Measurements from ENCODE around the gene BZW2. TPM values are rescaled to one million over a fixed set of nuclear protein-coding genes. Genes with fewer than 3 reads are reported as not detected.

BZW2 gene
- polyA plus RNA-seq (ENCODE audit: insufficient read length in 3 of 3): 10 to 100 TPM; 79.1 to 82.1 (median 79.3) TPM

DNA sequence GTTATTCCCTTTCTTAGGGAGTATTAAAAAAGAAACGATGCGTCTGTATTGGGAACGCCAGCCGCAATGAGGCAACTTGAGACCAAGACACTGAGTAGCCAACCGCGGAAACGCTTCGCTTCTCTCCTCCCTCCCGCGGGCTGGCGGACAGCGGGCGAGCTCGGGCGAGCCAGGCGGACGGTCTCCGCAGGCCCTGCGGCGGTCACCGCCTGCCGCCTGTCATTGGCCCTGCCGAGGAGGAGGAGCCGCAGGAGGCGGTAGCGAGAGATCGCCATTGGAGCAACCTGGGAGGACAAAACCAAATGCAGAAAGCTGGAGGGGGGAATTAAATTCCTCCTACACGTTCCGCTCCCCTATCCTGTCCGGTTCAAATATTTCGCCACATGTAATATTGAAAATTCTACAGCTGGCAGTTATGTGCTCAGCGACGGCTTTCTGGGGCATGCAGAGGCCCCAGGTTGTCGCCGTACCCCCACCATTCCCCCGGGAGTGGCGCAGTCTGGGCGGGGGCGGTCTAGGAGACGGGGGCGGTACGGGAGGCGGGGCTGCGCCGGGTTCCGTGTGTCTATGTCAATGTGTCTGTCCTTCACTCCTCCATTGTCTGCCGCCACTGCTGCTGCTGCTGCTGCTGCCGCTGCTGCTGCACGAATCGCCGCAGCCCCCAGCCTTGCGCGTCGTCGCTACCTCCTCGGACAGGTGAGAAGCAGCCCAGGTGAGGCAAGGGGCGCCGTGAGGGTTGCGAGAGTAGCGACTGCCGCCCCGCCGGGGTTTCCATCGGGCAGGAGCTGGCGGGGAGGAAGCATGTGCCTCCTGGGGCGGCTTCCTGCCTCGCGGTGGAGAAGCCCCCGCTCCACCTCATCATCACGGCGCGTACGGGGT lies at the start of gene BZW2, which contains the start of gene ANKMY2:
TSS of gene BZW2 (plus strand) at position 589 of the 879 bp plus-strand sequence. CDS start 19,263 bp downstream, outside the sequence.
TSS of gene ANKMY2 (minus strand) at position 162 of the 879 bp plus-strand sequence. CDS start 181 bp downstream, outside the sequence.
- DNase-seq (ENCODE audit: low read depth in 3 of 3, low spot score in 2 of 3): peak; percentile 89 to 93 (median 89)

DNA sequence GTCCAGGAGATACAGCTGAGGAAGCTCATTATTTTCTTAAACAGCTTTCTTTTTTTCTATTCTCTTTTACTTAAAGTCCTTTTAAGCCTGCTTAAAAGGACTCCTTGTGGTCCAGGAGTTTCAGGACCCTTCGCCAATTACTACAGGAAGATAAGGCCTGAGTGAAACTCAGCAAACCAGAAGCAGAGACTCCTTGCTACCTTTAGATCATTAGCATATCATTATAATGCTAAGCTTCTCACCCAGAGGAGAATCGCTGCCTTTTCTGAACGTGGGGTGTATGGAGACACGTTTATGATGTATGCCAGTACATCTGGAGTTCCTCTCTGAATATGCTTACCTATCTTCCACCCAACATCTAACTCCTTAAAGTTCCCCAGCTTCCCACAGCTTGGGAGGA lies 48.0 kb upstream of the BZW2 start:
- DNase-seq (ENCODE audit: low read depth in 3 of 3, low spot score in 2 of 3): no peak

DNA sequence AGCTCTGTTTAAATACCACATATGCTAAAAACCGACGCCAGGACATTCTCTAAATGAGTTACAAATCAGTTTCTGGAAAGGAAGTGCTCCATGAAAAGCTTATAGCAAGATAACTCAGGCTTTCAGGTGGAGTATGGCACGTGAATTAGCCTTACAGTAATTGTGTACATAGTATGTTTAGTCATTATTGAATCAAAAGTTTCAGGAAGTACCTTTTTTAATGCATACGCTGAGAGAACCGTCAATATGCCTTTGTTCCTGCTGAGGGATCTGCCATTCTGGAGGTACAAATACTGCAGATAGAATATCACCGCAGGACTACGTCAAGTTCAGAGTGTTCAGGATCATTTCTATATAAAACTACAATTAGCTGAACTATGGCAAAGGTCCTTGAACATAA lies 46.1 kb upstream of the BZW2 start:
- DNase-seq (ENCODE audit: low read depth in 3 of 3, low spot score in 2 of 3): no peak

DNA sequence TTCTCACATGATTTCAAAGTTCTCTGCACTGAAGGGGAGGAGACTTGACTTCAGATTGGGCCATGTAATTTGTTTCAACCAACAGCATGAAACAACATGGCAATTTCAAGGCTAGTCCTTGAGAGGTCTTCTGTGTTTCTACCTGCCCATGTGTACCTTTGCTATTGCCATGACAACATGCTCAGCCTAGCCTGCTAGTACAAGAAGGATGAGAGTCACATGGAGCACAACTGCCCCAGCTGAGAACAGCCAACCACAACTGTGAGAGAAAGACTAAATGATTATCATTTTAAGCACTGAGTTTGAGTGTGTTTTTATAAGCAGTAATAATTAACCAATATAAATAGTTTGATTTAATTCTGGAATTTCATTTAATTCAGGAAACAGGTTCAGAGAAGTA lies 42.3 kb upstream of the BZW2 start:
- no peak for DNase-seq (ENCODE audit: low read depth in 3 of 3, low spot score in 2 of 3)

DNA sequence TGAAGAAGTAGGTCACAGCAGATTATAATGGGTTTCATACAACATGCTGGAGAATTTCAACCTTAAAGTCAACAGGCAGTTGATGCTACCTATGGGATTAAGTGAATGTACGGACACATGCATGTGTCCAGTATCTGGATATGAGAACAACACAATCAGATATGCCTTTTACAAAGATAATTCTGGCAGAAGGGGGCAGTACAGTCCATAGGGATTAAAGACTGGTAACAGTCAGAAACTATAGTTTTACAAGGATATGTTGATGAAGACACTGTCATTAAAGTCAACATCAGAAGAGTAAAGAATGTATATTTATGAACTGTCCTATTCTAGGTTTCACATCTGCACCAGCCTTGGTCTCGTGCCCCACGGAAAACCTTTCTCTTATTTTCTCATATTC lies 41.9 kb upstream of the BZW2 start:
- no peak for DNase-seq (ENCODE audit: low read depth in 3 of 3, low spot score in 2 of 3)

DNA sequence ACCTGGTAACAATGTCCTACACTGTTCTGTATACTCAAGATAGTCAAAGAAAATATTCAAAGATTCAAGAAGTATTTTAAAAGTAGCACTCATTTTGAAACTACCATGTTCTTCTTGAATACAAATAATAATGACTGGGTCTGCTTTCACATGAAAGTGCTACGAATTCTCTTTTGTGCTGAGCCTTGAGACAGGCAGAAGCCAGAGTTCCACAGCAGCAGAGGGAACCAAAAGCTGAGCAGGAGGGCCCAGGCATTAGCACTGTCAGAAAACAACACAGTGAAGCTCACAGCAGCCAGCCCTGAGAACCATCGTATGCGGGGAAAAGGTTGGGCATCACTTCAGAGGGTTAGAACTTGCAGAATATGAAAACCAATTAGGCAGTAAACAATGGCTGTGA lies 39.3 kb upstream of the BZW2 start:
- no peak for DNase-seq (ENCODE audit: low read depth in 3 of 3, low spot score in 2 of 3)

DNA sequence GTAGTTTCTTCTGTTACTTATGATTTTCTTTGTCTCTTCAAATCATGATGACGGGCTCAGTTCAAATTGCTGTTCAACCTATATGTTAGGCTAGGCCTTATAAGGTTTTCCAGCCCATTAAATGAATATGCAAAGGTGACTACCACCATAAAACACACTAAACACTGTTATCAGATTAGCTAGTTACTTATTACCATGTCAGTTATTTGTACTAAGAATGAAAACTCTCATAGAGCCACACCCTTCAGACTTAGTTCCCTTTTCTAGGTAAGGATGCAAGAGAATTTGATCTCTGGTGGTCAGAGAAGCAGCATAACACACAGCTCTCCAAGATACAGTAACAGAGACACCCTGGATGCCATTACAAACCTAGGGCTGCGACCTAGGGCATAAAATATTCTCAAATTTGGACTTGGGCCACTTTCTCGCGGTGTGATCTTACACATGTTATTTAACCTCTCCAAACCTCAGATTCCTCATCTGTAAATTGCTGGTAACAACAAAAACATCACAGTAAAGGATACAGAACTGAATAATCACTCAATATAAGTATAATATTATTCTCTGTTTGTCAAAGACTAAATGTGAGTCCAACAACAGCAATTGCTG lies 36.0 kb upstream of the BZW2 start:
- DNase-seq (ENCODE audit: low read depth in 3 of 3, low spot score in 2 of 3): no peak

DNA sequence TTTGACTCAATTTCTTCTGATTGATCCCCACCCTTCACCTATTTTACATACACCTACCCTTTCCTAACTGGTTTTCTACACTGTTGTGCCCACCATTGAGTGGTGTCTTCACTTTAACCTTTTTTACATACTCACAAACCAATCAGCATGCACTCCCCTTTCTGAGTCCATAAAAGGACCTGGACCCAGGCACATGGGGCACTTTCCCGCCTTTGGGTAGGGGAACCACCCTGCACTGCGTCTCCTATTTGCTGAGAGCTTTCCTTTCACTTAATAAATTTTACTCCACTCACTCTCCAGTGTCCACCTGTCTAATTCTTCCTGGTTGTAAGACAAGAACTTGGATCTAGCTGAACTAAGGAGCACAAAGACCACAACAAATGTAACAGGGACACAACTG lies 34.3 kb upstream of the BZW2 start:
- no peak for DNase-seq (ENCODE audit: low read depth in 3 of 3, low spot score in 2 of 3)

DNA sequence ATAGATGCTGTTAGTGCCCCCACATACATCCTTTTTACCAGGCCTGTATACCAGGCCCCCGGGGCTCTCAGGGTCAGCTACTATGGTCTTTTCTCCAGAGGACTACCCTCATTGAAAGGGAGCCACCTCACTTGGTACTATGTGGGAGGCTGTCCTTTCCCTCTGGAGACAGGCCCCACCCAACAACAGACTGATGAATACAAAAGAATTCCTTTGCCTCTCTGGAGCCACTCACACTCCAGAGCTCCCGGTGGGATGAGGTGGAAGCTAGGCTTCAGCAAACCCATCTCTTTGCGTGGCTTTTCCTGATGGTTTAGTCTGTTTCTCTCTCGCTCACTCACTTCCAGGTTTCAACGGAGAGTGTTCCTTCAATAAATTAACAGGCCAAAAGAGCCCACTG lies 30.8 kb upstream of the BZW2 start:
- no peak for DNase-seq (ENCODE audit: low read depth in 3 of 3, low spot score in 2 of 3)

DNA sequence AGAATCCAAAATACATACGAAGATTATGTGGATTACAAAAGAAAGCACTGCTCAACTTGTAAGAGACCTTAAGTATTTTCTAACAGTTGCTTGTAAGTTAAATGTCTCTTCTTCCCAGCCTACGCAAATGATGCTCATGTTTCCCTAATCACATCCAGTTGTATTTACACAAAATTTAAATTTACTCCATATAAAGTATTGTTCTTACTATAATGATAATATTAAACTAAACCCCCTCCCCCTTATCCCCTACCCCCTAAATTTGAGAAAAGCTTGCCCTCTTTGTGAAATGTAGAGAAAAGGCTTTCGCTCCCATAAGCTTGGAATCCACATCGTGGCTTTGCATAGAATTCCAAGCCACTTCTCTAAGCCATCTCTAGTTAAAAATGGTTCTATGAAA lies 29.9 kb upstream of the BZW2 start:
- DNase-seq (ENCODE audit: low read depth in 3 of 3, low spot score in 2 of 3): no peak

DNA sequence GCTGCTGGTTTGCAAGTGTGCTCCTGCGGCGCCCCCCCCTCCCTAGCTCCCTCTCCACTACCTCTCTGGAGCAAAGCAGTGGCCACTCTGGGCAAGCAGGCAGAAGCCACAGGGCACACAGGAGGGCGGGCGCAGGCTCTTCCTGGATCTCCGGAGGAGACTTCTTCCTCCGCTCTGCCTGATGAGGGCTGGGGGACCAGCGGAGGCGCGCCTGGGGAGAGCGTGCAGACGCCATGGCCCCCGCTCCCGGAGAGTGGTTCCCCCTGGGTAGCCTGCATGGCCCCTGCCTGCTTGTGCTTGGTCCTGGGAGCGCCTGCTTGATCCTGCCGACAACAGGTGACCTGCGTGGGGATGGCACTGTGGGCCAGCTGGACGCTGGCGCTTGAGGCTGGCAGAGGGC lies 29.4 kb upstream of the BZW2 start:
- no peak for DNase-seq (ENCODE audit: low read depth in 3 of 3, low spot score in 2 of 3)

DNA sequence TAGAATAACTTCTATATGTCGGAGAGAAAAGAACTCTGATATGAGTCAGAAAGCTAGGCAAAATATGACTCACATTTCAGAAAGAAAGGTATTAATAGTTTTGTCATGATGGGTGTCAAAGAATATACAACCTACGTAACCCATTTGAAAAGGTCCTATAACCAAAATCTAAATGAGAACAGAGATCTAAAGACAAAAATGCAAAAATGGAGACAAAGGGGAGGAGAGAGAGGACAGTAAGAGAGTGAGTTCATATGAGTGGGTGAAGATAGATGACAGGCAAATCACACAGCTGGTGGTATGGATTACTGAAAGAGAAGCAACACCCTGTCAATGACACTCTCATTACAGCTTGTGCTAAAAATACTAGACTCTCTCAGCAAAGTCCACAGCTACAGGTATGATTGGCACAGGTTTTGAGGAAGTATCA lies 26.0 kb upstream of the BZW2 start:
- DNase-seq (ENCODE audit: low read depth in 3 of 3, low spot score in 2 of 3): no peak

DNA sequence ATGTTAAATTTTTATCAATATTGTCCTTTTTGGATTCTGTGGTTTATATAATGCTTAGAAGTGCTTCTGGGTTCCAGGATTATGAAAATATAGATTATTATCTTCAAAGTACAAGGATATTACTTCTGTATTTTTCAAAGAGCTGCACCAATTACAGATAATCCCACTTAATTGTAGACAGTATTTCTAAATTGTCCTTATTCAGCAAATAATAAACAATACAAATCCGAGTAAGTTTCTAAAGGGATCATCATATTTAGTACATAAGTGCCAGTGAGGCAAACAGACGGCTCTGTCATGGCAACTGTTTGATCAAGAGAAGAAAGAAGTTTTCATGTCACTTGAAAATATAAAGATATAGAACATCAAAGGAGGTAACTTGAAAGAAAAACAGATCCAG lies 19.6 kb upstream of the BZW2 start:
- DNase-seq (ENCODE audit: low read depth in 3 of 3, low spot score in 2 of 3): no peak

DNA sequence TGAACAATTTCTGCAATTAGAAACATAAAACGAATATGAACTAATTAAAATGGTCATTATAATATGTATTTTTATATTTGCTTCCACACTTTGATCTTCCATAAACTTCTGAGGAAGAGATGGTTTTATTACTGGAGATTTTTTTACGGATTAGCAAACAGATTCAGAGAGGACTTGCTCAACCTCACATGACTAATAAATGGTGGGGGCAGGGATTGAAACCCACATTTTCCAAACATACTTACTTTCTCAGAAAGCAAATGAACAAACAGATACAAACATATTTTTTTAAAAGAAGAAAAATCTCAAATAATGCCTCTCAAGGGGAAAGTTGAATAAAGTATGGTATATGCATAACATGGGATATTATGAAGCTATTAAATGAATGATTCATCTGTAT lies 18.7 kb upstream of the BZW2 start:
- no peak for DNase-seq (ENCODE audit: low read depth in 3 of 3, low spot score in 2 of 3)

DNA sequence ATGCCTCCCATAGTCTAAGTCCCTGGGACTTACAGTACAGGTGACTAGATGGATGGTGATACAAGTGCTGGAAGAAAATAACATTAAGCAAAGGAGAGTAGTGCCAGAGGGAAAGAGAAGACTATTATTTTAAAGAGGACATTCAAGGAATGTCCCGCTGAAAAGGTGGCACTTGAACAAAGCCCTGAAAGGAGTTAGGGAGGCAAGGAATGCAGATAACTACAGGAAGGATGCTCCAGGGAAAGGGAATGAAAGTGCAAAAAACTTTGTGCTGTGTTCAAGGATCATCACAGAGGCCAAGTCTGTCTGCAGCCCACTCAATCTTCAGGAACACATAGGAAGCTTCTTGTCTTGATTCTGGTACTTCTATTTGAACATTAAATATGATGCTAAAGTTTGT lies 15.3 kb upstream of the BZW2 start:
- DNase-seq (ENCODE audit: low read depth in 3 of 3, low spot score in 2 of 3): no peak

DNA sequence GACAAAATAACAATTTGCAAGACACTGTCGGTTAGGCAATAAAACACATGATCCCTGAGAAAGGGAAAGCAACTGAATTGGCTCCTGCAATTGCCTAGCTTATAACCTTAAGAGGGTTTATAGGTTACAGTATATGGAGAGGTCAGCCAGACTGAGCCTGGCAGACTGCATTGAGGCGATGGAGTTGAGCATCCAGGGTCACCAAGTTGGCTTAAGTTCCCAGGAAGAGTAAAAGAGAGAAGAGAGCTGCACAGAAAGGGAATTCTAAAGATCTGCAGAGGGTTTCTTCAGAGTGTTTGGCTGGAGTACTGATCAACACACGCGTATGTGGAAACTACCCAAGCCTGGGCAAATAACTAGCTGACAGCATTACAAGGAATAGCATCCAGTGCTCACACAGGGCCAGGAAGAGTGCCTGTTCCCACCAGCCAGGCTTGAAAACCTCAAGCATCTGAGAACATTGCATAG lies 11.7 kb upstream of the BZW2 start:
- DNase-seq (ENCODE audit: low read depth in 3 of 3, low spot score in 2 of 3): no peak

DNA sequence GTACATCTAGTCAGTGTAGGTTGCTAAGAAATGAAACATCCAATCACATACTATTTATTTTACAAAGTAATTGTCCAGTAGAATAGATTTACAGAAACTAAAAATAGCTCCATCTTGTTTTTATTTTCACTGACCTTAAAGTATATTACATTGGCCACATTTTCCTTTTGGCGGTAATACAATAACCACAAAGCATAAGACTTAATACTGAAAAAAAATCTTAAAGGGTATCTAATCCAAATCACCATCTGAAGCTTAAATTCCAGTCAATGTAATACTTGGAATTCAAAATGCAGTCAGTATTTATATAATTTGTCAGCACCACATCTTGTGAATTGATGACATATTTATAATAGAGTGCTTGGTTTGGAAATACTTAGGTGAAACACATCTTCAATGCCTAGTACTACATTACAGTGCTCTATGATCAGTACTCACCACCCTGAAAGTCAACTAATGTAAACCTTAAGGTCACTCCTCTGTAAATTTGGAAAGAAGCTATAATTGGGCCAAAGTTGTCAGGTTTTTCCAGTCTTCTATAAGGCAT lies 9.4 kb upstream of the BZW2 start:
- no peak for DNase-seq (ENCODE audit: low read depth in 3 of 3, low spot score in 2 of 3)

DNA sequence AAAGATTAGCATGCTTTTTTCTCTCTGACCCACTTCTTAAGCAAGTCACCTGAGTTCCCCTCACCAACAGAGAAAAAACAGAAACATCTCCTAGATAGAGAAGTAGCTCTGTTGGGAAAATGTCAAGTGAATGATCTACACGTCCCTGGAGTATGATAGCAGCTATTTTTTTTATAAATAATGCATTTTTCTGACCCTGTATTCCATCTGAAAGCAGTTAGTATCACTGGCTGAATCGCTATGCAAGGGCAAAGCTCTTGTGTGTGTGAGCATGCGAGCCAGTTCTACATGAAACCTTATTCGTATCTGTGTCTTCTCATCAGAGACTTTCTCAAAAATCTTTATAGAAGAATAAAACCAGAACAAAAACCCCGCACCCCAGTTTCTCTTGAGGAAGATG lies 8.6 kb upstream of the BZW2 start:
- no peak for DNase-seq (ENCODE audit: low read depth in 3 of 3, low spot score in 2 of 3)

DNA sequence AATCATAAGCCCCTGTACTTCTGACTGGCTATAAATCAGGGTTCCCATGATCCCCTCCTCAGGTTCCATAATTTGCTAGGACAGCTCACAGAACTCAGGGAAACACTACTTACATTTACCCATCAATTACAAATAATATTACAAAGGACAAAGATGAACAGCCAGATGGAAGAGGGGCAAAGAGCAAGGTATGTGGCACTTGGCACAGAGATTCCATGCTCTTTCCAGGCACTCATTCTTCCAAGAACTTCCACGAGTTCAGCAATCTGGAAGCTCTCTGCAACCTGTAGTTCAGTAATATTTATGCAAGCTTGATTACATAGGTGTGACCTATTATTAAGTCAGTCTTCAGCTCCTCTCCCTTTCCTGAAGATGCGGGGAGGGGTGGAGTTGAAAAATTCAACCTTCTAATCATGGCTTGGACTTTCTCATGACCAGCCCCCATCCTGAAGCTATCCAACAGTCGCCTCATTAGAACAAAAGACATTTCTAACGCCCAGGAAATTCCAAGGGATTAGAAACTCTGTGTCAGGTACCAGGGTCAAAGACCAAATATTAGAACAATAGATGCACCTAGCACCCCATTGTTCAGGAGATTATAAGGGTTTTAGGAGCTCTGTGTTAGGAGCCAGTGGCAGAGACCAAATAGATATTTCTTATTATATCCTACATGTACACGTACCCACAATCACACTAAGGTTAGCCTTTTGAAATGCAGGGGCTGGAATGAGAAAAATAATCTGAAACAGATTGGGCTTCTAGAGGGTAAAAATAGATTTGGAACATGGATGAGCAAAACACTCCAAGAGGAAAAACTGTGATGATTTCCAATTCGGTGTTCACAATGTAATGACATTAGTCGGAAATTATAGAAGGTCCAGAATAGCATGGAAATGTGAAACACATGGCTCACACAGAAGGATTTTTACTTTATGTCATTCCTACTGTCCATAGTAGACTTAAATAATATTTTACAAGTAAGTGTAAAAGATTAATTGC lies 7.4 kb upstream of the BZW2 start:
- no peak for DNase-seq (ENCODE audit: low read depth in 3 of 3, low spot score in 2 of 3)

DNA sequence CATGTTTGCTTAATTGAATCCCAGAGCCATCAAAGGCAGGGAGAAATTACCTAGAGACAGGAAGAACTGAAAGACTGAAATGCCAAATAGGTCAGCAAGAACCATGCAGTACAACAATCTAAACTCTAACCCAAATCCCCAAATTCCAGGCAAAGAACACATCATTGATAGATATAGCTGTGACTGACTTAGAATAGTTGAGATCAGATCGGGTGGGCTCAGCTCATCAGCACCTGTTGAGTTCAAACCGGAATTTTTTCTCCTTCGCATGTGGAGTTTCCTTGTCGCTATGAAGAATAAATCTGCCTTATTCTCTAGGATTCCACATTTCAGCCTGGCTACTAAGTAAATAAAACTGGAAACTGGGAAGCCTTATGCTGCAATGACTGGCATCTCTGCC lies 1.8 kb upstream of the BZW2 start:
- DNase-seq (ENCODE audit: low read depth in 3 of 3, low spot score in 2 of 3): no peak
